NCI-H2227 treated with DMSO at 0.1 percent for 48 hours (cell line): ENCODE measurements around the gene GPC1.

Experiments
- DNase-seq: peaks from one replicate; lab custom pipeline; 2025; lab: John Stamatoyannopoulos, UW

GPC1 gene

DNA sequence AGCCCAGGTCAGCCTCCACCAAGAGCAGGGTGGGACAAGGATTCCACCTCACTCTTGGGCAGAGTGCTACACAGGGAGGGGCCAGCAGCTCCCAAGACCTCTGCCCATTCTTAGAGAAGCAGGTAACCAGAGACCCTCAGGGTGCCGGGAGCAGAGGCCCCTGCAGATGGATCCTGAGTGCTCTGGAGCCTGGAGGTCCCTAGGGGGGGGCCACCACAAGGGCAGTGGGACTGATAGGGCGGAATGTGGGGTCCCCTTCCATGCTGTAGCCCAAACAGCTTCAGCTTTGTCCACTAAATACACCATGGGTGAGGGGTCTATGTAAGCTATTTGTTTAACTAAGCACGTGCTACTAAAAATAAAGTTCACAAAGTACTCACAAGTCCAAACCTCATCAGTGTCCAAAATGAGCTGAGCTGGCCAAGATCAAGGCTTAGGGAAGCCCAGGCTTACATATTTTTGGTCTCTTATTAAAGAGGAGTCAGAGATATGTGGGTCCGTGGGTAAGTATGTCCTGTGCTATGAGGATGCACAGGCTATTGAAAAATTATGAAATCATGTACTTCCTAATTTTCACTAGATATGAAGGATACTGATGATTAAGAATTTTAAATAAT lies 21.5 kb upstream of the GPC1 start:
- DNase-seq = no peak

- DNase-seq = no peak
These were observed 18.6 kb upstream of the GPC1 start for GRCh38 chr2:240416821-240417220.

DNA sequence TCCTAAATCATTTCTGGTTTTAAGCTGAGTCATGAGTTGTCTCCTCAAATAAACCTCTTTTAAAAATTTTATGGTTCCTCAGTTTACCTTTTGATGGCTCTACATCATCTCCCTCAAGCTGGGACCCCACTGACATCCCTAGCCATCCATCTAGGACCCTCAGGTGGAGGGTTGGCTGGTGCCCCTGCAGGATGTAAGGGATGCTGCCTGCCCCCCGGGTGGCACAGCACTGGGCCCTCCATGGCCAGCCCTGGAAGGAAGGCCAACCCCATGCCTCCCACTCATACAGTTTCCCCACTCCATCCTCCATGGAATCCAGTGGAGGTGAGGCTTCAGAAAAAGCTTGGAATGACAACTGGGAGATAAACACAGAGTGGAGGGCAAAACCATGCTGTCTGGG lies 17.2 kb upstream of the GPC1 start:
- no peak for DNase-seq

- DNase-seq = no peak
These were observed 16.2 kb upstream of the GPC1 start for GRCh38 chr2:240419271-240419670.

DNA sequence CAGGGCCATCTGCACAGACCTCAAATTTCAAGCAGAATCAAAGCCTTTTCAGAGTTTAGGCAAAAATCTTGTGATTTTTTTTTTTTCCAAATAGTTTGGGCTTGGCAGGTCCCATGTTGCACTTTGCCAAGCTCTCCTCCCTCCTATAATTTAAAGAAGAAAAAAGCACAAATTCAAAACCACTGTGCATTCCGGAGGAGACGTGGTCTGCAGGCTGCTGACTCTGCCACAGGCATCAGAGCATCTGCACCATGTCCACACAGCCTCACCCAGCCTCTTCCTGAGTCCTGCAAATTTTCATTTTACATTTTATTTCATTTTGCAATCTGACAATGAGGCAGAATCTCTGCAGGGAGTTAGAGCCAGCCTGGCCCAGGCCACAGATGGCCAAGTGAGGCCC lies 15.7 kb upstream of the GPC1 start:
- DNase-seq = no peak

DNA sequence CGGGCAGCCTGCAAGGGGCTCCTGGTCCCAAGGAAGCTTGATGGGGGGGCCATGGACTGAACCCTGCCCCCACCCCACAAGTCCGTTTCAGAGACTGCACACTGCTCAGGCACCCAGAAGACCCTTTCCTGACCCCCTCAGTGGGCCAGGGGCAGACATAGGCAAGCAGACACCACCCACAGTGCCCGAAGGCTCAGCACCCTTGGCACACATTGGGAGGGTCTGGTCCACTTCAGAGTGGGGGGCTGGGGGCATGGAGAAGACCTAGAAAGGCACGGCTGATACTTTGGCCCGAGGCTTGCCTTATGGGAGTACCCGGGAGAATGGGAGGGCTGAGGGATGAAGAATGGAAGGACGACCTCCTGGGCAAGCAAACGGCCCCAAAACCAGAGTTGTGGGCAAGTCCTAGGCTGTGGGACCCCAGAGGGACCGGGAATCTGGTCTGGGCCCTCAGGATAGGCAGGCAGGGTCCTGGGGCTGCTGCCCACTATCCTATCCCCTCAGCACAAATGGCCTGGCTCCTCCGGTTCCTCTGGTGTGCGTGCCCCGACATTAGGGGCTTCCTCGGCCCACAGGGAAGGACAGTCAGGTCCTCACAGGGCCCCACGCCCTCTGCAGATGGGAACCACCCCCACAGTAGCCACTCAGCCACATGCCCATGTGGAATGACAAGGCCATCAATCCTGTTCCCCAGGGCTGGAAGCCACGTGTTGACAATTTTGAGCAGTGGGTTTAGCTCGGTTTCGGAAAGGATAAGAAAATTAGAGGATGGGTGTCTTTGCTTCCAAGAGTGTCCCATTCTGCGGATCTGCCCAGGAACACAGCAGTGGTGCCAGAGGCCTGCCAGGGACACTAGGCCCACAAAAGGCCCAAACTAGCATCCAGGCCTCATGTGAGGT lies 15.0 kb upstream of the GPC1 start:
- no peak for DNase-seq

- DNase-seq = no peak
These were observed 14.1 kb upstream of the GPC1 start for GRCh38 chr2:240421381-240421780.

GRCh38 chr2:240422658-240423329 lies 12.7 kb upstream of the GPC1 start:
- DNase-seq = no peak

- no peak for DNase-seq
These were observed 11.7 kb upstream of the GPC1 start for GRCh38 chr2:240423788-240424191.

GRCh38 chr2:240424341-240425235 lies 10.9 kb upstream of the GPC1 start:
- DNase-seq = no peak

GRCh38 chr2:240425236-240425615 lies 10.2 kb upstream of the GPC1 start:
- no peak for DNase-seq

- DNase-seq = no peak
These were observed 9.8 kb upstream of the GPC1 start for GRCh38 chr2:240425697-240426096.

DNA sequence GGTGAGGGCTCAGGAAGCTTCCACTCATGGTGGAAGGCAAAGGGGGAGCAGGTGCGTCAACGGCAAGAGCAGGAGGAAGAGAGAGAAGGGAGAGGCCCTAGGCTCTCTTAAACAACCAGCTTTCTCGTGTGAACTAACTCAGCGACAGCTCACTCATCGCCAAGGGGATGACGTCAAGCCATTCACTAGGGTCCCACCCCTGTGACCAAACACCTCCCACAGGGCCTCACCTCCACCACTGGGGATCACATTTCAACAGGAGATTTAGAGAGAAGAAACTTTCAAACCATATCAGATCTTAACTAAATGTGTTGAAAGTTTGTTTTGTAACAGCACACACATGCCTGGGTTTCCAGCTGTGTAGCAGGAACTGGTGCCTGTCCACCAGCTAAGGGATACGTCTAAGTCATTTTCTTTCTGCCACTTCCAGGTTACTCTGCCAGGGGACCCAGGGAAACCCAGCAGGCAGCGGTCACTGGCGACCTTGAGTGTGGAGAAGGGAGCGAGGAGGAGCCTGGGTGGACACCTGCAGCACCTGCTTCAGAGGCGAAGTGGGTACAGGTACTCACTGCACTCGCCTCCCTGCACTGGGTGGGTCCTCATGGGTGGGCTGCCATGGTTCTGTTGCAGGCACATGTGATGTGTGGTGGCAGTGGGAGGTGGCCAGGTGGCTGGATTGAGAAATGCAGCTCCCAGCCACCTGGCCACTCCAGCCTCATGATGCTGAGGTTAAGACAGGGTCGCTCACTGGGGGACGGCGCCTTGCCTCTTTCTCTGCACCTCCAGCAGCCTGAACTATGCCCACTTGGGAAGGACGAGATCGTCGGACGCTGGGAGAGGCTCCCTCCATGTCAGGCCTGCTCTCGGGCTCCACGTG lies 8.4 kb upstream of the GPC1 start:
- no peak for DNase-seq

DNA sequence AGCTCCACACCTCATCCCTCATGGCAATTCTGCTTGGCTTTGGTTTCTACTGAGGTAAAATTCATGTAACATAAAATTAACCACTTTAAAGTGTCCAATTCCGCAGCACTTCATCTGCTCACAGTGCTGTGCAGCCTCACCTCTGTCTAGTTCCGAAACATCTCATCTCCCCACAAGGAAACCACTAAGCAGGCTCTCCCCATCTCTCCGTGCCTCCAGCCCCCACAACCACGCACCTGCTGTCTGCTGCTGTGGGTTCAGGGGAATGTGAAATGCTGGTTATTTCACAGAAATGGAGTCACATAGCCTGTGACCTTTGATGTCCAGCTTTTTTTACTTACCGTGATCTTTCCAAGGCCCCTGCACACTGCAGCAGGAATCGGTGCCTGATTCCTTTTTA lies 7.7 kb upstream of the GPC1 start:
- DNase-seq = no peak

DNA sequence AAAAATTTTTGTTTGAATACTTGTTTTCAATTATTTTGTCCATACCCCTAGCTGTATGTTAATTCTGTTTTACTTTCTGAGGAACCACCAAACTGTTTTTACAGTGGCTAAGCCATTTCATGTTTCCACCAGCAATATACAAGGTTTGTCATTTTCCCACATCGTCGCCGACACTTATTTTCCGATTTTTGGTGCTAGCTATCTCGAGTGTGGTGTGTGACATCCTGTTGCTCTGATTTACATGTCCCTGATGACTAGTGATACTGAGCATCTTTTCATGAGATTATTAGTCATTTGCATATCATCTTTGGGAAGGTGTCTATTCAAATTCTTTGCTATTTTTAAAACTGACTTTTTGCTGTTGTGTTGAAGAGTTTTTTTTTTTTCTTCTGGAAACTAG lies 7.2 kb upstream of the GPC1 start:
- no peak for DNase-seq

GRCh38 chr2:240429341-240429871 lies 6.1 kb upstream of the GPC1 start:
- no peak for DNase-seq

GRCh38 chr2:240429872-240430491 lies 5.5 kb upstream of the GPC1 start:
- DNase-seq = no peak

DNA sequence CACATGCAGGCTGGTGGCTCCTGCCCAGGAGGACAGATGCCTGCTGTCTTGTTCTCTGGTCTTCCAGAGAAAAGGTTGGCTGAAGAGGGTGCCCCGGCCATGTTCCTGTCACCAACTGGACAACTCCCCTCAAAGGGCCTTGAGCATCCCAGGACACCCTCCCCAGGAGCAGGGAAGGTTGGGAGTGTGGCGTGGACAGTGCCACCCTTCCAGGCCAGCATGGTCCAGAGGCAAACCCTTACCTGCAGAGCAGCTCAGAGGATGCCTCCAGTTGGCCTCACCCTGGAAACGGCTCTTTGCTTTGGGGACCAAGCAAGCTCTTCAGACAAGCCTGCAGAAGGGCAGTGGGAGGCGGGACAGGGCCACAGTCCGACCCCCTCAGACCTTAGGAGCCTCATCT lies 4.9 kb upstream of the GPC1 start:
- no peak for DNase-seq

- no peak for DNase-seq
These were observed 4.2 kb upstream of the GPC1 start for GRCh38 chr2:240431271-240431660.

- DNase-seq = no peak
These were observed 3.6 kb upstream of the GPC1 start for GRCh38 chr2:240431661-240432424.
